IMR-90 (cell line): ENCODE results near the gene TOMM7.

Experiments
- CEBPB ChIP-seq: IDR thresholded peaks from 2 replicates; pipeline ENCODE4 v1.6.1; 2012; ENCODE audit warnings: low read depth, low read length, improper control_type of control experiment
- CTCF ChIP-seq: conservative IDR thresholded peaks from 2 replicates; pipeline ENCODE4 v1.5.1; 2012; ENCODE audit warnings: mild to moderate bottlenecking, low read depth, low read length, improper control_type of control experiment
- MAZ ChIP-seq: IDR thresholded peaks from 2 replicates; pipeline ENCODE4 v1.6.1; 2012; ENCODE audit warnings: low read depth, mild to moderate bottlenecking, low read length, improper control_type of control experiment, moderate library complexity, borderline replicate concordance
- POLR2A ChIP-seq: IDR thresholded peaks from 2 replicates; pipeline ENCODE4 v1.6.1; 2012; ENCODE audit warnings: mild to moderate bottlenecking, low read depth, low read length
- RAD21 ChIP-seq: IDR thresholded peaks from 2 replicates; pipeline ENCODE4 v1.6.1; 2012; ENCODE audit warnings: low read length, improper control_type of control experiment
- RFX5 ChIP-seq: IDR thresholded peaks from 2 replicates; pipeline ENCODE4 v1.8.0; 2012; ENCODE audit warnings: low read depth, mild to moderate bottlenecking, low read length, moderate library complexity
- SMC3 ChIP-seq: fragments of 150-350 bp; IDR thresholded peaks from 2 replicates; pipeline ENCODE4 v1.6.1; 2016; ENCODE audit warnings: low read depth, mild to moderate bottlenecking, antibody characterized with exemption, low read length, moderate library complexity

- no peak for TF ChIP-seq MAZ
- no peak for TF ChIP-seq POLR2A
- TF ChIP-seq CTCF, result no peak
- no peak for TF ChIP-seq SMC3
- no peak for TF ChIP-seq RAD21
- TF ChIP-seq CEBPB, result no peak
- no peak for TF ChIP-seq RFX5
These were observed 21.1 kb upstream of the TOMM7 start for GRCh38 chr7:22843681-22844309.
